KMS-11 (cell line): ENCODE results near the gene SERPINB1.

Experiments
- H2AFZ ChIP-seq: fragments of 200-600 bp; sonication (generic); 2 replicates; pipeline ENCODE4 v1.6.1; 2016; ENCODE audit warnings: antibody characterized with exemption, mixed run types, low read depth
- H3K27ac ChIP-seq: fragments of 200-600 bp; sonication (generic); 2 replicates; pipeline ENCODE4 v1.6.1; 2016; ENCODE audit warnings: mild to moderate bottlenecking, mixed run types
- H3K27me3 ChIP-seq: fragments of 200-600 bp; sonication (generic); 2 replicates; pipeline ENCODE4 v1.6.1; 2017; ENCODE audit warnings: mild to moderate bottlenecking, low read depth, mixed run types, moderate library complexity; ENCODE audit not compliant: insufficient read depth
- H3K36me3 ChIP-seq: fragments of 200-600 bp; sonication (generic); 2 replicates; pipeline ENCODE4 v1.6.1; 2017; ENCODE audit warnings: mild to moderate bottlenecking, mixed run types; ENCODE audit not compliant: insufficient read depth
- H3K4me1 ChIP-seq: fragments of 200-600 bp; sonication (generic); 2 replicates; pipeline ENCODE4 v1.6.1; 2016; ENCODE audit warnings: mild to moderate bottlenecking, low read depth, mixed run types; ENCODE audit not compliant: poor library complexity, severe bottlenecking
- H3K4me2 ChIP-seq: fragments of 200-600 bp; sonication (generic); 2 replicates; pipeline ENCODE4 v1.7.0; 2016; ENCODE audit warnings: mild to moderate bottlenecking, mixed run types
- H3K4me3 ChIP-seq: fragments of 200-600 bp; sonication (generic); IDR thresholded peaks from 2 replicates; pipeline ENCODE4 v1.6.1; 2017; ENCODE audit warnings: low read depth, low read length, mixed read lengths; ENCODE audit not compliant: insufficient read depth
- H3K79me2 ChIP-seq: fragments of 200-600 bp; sonication (generic); 2 replicates; pipeline ENCODE4 v1.6.1; 2016; ENCODE audit warnings: low read depth, mixed run types; ENCODE audit not compliant: insufficient read depth
- H3K9ac ChIP-seq: fragments of 200-600 bp; sonication (generic); 2 replicates; pipeline ENCODE4 v1.6.1; 2016; ENCODE audit warnings: mild to moderate bottlenecking, mixed run types
- H4K20me1 ChIP-seq: fragments of 200-600 bp; sonication (generic); 2 replicates; pipeline ENCODE4 v1.6.1; 2016; ENCODE audit warnings: mild to moderate bottlenecking, mixed run types; ENCODE audit not compliant: insufficient read depth
- CTCF ChIP-seq: fragments of 200-600 bp; sonication (generic); conservative IDR thresholded peaks from 2 replicates; pipeline ENCODE4 v1.6.1; 2017; ENCODE audit warnings: low read depth, mild to moderate bottlenecking, antibody characterized with exemption, low read length, moderate library complexity, mixed read lengths

The SERPINB1 gene

GRCh38 chr6:2831392-2831791 is 10.3 kb downstream of the SERPINB1 start:
- Histone ChIP-seq H3K9ac (no peak overlapping the region), H3K27ac (no peak overlapping the region), H3K79me2 (no peaks in the 10 kb centered on the region), H4K20me1 (no peaks in the 10 kb centered on the region), H3K4me1 (no peaks in the 10 kb centered on the region), H3K4me3 (no peak overlapping the region), H3K27me3 (no peaks in the 10 kb centered on the region), H2AFZ (no peak overlapping the region), H3K36me3 (no peaks in the 10 kb centered on the region), H3K4me2 (no peak overlapping the region)
- TF ChIP-seq CTCF = no peak

GRCh38 chr6:2830183-2830582 is 11.5 kb downstream of the SERPINB1 start:
- no peak overlapping the region for H3K4me3 ChIP-seq
- H3K27ac ChIP-seq = no peak overlapping the region
- H3K36me3 ChIP-seq = no peaks in the 10 kb centered on the region
- no peak overlapping the region for H3K9ac ChIP-seq
- H3K4me1 ChIP-seq = no peaks in the 10 kb centered on the region
- no peak overlapping the region for H3K4me2 ChIP-seq
- H3K27me3 ChIP-seq = no peaks in the 10 kb centered on the region
- no peaks in the 10 kb centered on the region for H4K20me1 ChIP-seq
- TF ChIP-seq CTCF = no peak
- no peak overlapping the region for H2AFZ ChIP-seq
- no peaks in the 10 kb centered on the region for H3K79me2 ChIP-seq

GRCh38 chr6:2829253-2829652 is 12.4 kb downstream of the SERPINB1 start:
- no peaks in the 10 kb centered on the region for H3K27me3 ChIP-seq
- no peaks in the 10 kb centered on the region for H3K79me2 ChIP-seq
- H3K4me1 ChIP-seq = no peaks in the 10 kb centered on the region
- no peak overlapping the region for H3K4me2 ChIP-seq
- no peak for TF ChIP-seq CTCF
- no peaks in the 10 kb centered on the region for H4K20me1 ChIP-seq
- no peak overlapping the region for H2AFZ ChIP-seq
- H3K36me3 ChIP-seq = no peaks in the 10 kb centered on the region
- H3K27ac ChIP-seq = no peak overlapping the region
- no peak overlapping the region for H3K4me3 ChIP-seq
- no peak overlapping the region for H3K9ac ChIP-seq

- Histone ChIP-seq H3K4me2 (no peak overlapping the region), H3K36me3 (no peaks in the 10 kb centered on the region), H3K4me3 (no peak overlapping the region), H3K27ac (no peak overlapping the region), H2AFZ (no peak overlapping the region), H4K20me1 (no peaks in the 10 kb centered on the region), H3K79me2 (no peaks in the 10 kb centered on the region), H3K27me3 (no peaks in the 10 kb centered on the region), H3K9ac (no peak overlapping the region), H3K4me1 (no peaks in the 10 kb centered on the region)
- no peak for TF ChIP-seq CTCF
Measured at GRCh38 chr6:2828629-2829028, 13.0 kb downstream of the SERPINB1 start.
